ENCODE results near the gene SPSB2.

Gene SPSB2

GRCh38 chr12:6829536-6830220 is 43.4 kb downstream of the SPSB2 start:
- peak; percentile 27 for DNase-seq

- DNase-seq = peak; percentile 36
Observed at GRCh38 chr12:6828781-6829535, 44.1 kb downstream of the SPSB2 start.

- peak; percentile 58 for DNase-seq
Observed at GRCh38 chr12:6827982-6828780, 44.9 kb downstream of the SPSB2 start, which contains the start of gene P3H3. Gene P3H3 (plus strand): TSS chr12:6828407. CDS start chr12:6828441, 34 bp downstream.

- peak; percentile 86 for DNase-seq
Observed at GRCh38 chr12:6827437-6827911, 45.6 kb downstream of the SPSB2 start.

- DNase-seq = no peak
Observed at GRCh38 chr12:6826734-6827436, 46.2 kb downstream of the SPSB2 start.

- no peak for DNase-seq
Observed at GRCh38 chr12:6826125-6826733, 46.9 kb downstream of the SPSB2 start.

GRCh38 chr12:6825398-6826124 is 47.5 kb downstream of the SPSB2 start:
- DNase-seq = peak; percentile 58

GRCh38 chr12:6824901-6825381 is 48.2 kb downstream of the SPSB2 start:
- DNase-seq = no peak

GRCh38 chr12:6824085-6824775 is 48.9 kb downstream of the SPSB2 start:
- no peak for DNase-seq

GRCh38 chr12:6823182-6824084 is 49.7 kb downstream of the SPSB2 start:
- DNase-seq = no peak

- no peak for DNase-seq
Observed at GRCh38 chr12:6822426-6823135, 50.5 kb downstream of the SPSB2 start.

GRCh38 chr12:6821591-6822425 is 51.3 kb downstream of the SPSB2 start, which contains the start of gene GPR162:
Gene GPR162 (plus strand): TSS chr12:6821821. CDS start chr12:6823899, 2,078 bp downstream.
- DNase-seq = peak; percentile 70
